GM18861 (cell line): ENCODE measurements around the gene TUBA8.
"Not testable (repeated sequence)": the region's sequence is repeated elsewhere in the genome, so short reads cannot be mapped to it uniquely, and the experiment has no call there.

Experiments used
- ATAC-seq: cut with Tn5 transposase; IDR thresholded peaks from one replicate; pipeline ENCODE4 v1.9.1; 2021; ENCODE audit not compliant: unreplicated experiment

Gene TUBA8

GRCh38 chr22:18105981-18106380 is 4.6 kb upstream of the TUBA8 start:
- ATAC-seq: not testable (repeated sequence)

- ATAC-seq: not testable (repeated sequence)
These were observed 3.9 kb upstream of the TUBA8 start for GRCh38 chr22:18106550-18107341.

- ATAC-seq: no peak
These were observed 2.4 kb upstream of the TUBA8 start for GRCh38 chr22:18108187-18108586.

GRCh38 chr22:18109410-18110193 is 1.0 kb upstream of the TUBA8 start:
- ATAC-seq: no peak

- no peak for ATAC-seq
These were observed 547 bp downstream of the TUBA8 start for GRCh38 chr22:18110954-18111758.

GRCh38 chr22:18111759-18112330 is 1.2 kb downstream of the TUBA8 start:
- ATAC-seq: no peak

GRCh38 chr22:18112440-18112839 is 1.8 kb downstream of the TUBA8 start:
- no peak for ATAC-seq

GRCh38 chr22:18113680-18114394 is 3.2 kb downstream of the TUBA8 start:
- ATAC-seq: no peak

- no peak for ATAC-seq
These were observed 3.9 kb downstream of the TUBA8 start for GRCh38 chr22:18114495-18114894.

- ATAC-seq: no peak
These were observed 4.5 kb downstream of the TUBA8 start for GRCh38 chr22:18114976-18115652.

GRCh38 chr22:18115906-18116371 is 5.3 kb downstream of the TUBA8 start:
- ATAC-seq: no peak

GRCh38 chr22:18116634-18117033 is 6.0 kb downstream of the TUBA8 start:
- ATAC-seq: no peak

- ATAC-seq: no peak
These were observed 7.8 kb downstream of the TUBA8 start for GRCh38 chr22:18118345-18118915.

GRCh38 chr22:18119409-18120110 is 9.0 kb downstream of the TUBA8 start:
- ATAC-seq: no peak

- no peak for ATAC-seq
These were observed 10.2 kb downstream of the TUBA8 start for GRCh38 chr22:18120857-18121256.

- no peak for ATAC-seq
These were observed 10.9 kb downstream of the TUBA8 start for GRCh38 chr22:18121506-18121905.

GRCh38 chr22:18121954-18122554 is 11.4 kb downstream of the TUBA8 start:
- no peak for ATAC-seq

GRCh38 chr22:18123476-18124025 is 12.9 kb downstream of the TUBA8 start:
- not testable (repeated sequence) for ATAC-seq
